ENCODE measurements around the gene BCL7A.
A peak's percentile ranks its signal among the peaks of the same experiment; 100 is the strongest.

Gene BCL7A

DNA sequence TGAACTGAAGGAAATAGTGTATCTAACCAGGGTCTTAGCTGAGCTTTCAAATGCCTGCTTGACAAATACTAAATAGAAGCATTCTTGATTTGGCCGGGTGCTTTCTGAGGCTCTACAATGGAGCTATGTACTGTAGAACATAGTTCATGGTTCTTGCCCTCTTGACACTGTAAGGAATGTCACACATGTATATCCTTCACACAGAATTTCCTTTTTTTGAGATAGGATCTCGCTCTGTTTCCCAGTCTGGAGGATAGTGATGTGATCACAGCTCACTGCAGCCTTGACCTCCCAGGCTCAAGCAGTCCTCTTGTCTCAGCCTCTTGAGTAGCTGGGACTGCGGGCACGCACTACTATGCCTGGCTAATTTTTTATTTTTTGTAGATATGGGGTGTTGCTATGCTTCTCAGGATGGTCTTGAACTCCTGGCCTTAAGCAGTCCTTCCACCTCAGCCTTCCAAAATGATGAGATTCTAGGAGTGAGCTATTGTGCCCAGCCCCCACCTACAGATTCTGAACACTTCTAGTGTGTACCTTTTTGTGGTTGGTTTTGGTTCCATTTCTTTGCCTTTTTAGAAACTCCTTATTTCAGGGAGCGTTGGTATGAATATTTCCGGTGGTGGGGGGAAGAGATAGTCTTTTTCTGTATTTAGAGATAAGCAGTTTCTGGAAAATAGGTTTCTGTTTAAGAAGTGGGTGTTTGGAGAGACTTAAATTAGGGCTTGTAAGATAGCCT lies 61.1 kb downstream of the BCL7A start:
- Mint-ChIP-seq H3K27ac (peak overlapping the region in 1 of 2 donors; percentile 27), H3K27me3 (no peaks in the 10 kb centered on the region), H3K4me1 (peaks cover 4% of the 10 kb centered on the region), H3K9me3 (no peaks in the 10 kb centered on the region), H3K4me3 (peak overlapping the region; percentile 89 to 90)
- no peak for DNase-seq
- no peak for ATAC-seq

DNA sequence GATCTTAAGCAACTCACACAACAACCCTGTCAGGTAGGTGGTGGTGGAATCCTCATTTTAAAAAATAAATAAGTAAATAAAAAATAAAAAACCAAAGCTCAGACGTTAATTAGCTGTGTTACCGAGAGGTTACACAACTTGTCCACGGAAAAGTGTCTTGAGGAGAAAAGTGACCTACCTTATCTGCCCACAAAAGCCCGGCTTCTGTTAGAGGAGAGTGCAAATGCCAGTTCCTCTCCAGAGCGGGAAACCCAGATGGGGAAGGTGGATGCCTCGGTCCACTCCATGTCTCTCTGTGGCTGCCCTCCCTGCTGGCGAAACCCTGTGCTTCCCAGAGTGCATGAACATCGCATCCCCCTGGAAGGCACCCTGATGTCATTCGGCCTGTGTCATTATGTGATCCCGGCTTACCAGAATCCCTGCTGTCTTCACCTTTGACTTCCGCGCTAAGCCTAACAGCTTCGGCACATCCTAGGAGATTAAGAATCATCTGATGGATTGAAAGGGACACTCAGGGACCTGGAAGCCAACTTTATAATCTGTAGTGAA lies 63.2 kb downstream of the BCL7A start:
- Mint-ChIP-seq H3K4me1 (no peaks in the 10 kb centered on the region), H3K27me3 (no peaks in the 10 kb centered on the region), H3K4me3 (peak overlapping the region in 1 of 2 donors; percentile 77), H3K27ac (no peak overlapping the region), H3K9me3 (no peaks in the 10 kb centered on the region)
- no peak for ATAC-seq
- DNase-seq: no peak

DNA sequence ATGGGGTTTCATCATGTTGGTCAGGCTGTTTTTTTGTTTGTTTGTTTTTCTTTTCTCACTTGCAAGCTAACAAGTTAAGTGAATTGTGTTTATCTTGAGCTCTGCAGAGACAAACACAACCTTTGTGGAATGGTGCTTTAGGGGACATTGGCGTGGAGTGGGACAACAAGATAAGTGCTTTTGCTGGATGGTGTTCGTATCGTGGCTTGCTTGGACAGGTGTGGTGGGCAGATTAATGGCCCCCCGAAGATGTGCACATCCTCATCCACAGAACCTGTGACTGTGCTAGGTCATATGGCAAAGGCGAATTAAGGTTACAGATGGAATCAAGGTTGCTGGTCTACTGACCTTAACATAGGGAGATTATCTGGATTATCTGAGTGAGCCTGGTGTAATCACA lies 63.9 kb downstream of the BCL7A start:
- DNase-seq: no peak
- no peaks in the 10 kb centered on the region for H3K4me1 Mint-ChIP-seq
- H3K9me3 Mint-ChIP-seq: no peaks in the 10 kb centered on the region
- no peak for ATAC-seq
- peak overlapping the region; percentile 77 to 82 for H3K4me3 Mint-ChIP-seq
- H3K27me3 Mint-ChIP-seq: no peaks in the 10 kb centered on the region
- H3K27ac Mint-ChIP-seq: peak overlapping the region; percentile 79 to 94

DNA sequence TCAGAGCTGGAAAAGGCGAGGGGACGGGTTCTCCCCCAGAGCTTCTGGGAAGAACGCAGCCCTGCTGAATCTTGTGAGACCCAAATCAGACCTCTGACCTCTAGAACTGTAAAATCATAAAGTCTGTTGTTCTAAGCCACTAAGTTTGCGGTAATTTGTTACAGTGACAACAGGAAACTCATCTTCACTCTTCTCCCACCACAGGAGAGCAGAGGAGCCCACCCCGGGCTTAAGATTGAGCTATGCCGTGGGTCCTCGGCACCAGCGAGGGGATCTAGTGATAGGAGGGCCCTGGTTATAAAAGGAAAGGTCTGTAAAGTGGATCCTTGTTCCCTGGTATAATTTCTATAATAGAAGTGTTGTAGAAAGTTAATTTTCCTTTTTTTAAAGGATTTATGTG lies 64.4 kb downstream of the BCL7A start:
- no peak for ATAC-seq
- no peaks in the 10 kb centered on the region for H3K27me3 Mint-ChIP-seq
- H3K9me3 Mint-ChIP-seq: no peaks in the 10 kb centered on the region
- DNase-seq: no peak
- H3K4me1 Mint-ChIP-seq: no peaks in the 10 kb centered on the region
- H3K27ac Mint-ChIP-seq: peak overlapping the region; percentile 79 to 94
- peak overlapping the region; percentile 77 to 82 for H3K4me3 Mint-ChIP-seq

DNA sequence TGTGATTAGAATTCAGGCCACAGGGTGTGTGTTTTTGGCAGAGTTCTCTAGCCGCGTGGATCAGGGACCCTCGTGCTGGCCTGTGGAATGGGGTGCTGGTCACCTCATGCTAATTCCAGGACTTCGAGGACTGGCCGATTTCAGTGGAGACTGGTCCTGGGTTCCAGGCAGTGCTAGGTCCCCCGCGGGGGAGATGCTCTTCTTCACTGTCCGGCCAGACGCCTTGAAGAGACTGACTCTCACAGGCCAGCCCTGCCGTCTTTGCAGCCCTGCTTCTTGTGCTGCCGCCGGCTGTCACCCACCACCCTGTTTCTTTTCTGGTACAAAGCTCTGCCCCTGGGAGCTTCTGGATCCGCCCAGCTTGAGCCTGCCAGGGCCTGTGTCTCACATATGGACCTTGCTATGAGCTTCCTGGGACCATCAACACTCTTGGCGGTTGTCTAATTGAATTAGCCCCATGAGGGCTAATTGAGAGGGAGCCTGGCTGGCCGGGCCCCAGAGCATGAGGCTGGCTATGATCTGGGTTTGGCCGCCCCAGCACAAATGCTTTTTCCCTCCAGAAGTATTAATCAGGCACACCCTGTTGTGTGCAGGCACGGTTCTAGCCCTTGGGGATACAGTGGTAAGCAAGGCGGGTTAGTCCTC lies 65.1 kb downstream of the BCL7A start:
- Mint-ChIP-seq H3K27ac (peak overlapping the region; percentile 86 to 94), H3K4me1 (no peaks in the 10 kb centered on the region), H3K27me3 (no peaks in the 10 kb centered on the region), H3K4me3 (peak overlapping the region; percentile 77 to 82), H3K9me3 (no peaks in the 10 kb centered on the region)
- peak; percentile 2 for ATAC-seq
- no peak for DNase-seq

DNA sequence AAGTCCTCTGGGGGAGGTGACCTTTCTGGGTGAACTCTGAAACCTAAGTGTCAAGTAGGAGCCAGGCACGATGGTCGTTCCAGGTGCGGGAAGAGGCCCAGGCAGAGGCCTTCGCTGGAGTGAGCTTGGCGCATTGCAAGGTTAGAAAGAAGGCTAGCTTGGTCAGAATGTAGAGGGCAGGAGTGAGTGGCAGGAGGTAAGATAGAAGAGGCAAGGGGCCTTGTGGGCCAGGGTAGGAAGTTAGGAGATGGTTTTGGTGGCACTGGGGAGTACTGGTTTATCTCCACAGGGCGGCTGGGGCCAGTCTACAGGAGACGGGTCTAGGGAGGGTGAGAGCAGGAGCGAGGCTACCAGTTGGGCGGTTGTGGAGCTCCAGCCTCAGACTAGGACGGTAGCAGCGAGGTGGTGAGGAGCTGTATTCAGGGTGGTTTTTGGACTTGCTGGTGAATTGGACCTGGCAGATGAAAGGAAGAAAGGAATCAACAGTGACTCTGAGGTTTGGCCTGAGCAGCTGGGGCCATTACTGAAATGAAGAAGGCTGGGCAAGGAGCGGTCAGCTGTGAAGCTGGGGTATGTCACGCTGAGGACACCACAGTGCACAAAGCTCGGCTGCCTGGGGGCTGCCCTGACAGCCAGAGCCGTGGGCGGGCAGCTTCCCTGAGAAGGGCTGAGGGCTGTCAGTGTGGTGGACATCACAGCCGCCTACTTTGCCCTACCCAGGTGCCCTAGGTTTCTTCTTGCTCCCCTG lies 65.9 kb downstream of the BCL7A start:
- peak; percentile 36 for ATAC-seq
- Mint-ChIP-seq H3K4me1 (no peaks in the 10 kb centered on the region), H3K27ac (peak overlapping the region; percentile 86)

DNA sequence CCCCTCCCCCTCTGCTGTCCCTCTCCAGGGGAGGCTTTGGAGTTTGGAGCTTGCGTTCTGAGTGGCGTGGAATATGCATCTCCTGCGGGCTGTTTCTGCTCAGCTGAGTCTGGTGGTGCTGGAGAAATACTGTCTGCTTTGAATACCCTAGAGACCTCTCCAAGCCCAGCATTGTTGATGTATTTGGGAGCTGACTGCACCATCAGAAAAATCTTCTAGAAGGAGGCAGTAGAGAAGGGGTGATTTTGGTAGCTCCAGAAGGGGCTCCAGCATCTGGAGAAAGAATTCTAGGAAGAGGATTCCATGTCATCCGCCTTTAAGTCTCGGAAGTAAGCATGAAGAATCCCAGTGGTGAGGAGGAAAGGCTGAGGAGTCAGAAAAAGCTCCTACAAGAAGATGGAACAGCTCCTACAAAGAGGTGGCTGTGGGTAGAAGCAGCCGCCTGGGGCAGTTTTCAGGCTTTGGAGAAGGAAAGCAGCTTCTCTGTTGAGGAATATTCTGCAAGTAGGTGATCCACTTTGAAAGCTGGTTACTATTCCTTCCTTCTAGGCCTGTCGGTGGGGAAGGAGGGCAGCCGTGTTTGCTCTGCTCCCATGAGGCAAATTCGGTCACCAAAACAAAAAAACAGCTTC lies 66.6 kb downstream of the BCL7A start:
- DNase-seq (no peak), ATAC-seq (no peak)
- Mint-ChIP-seq H3K27me3 (no peaks in the 10 kb centered on the region), H3K9me3 (no peaks in the 10 kb centered on the region), H3K27ac (peak overlapping the region; percentile 72 to 86), H3K4me1 (no peaks in the 10 kb centered on the region), H3K4me3 (peak overlapping the region; percentile 39 to 45)

More for the DNA sequence above, 65.9 kb downstream of the BCL7A start:
- peak overlapping the region; percentile 77 to 82 for H3K4me3 Mint-ChIP-seq
- no peaks in the 10 kb centered on the region for H3K27me3 Mint-ChIP-seq
- no peak for DNase-seq
- no peaks in the 10 kb centered on the region for H3K9me3 Mint-ChIP-seq

DNA sequence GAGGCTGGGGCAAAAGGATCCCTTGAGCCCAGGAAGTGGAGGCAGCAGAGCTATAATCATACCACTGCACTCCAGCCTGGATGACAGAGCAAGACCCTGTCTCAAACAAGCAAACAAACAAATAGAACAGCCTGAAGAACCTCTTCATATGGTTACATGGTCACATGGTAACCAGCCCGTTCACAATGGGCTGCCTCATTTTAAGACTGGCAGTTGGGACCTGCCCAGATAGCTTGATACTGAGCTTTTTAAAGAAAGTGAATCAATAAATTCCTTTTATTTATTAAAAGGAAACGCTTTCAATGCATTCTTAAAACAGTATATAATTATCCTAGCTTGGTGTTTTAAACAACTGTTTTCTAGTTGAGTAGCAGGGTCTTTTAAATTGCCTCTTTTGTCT lies 67.4 kb downstream of the BCL7A start:
- no peak for DNase-seq
- Mint-ChIP-seq H3K27ac (peak overlapping the region in 1 of 2 donors; percentile 5), H3K27me3 (no peaks in the 10 kb centered on the region), H3K4me1 (no peaks in the 10 kb centered on the region), H3K9me3 (no peaks in the 10 kb centered on the region), H3K4me3 (no peak overlapping the region)
- ATAC-seq: no peak

DNA sequence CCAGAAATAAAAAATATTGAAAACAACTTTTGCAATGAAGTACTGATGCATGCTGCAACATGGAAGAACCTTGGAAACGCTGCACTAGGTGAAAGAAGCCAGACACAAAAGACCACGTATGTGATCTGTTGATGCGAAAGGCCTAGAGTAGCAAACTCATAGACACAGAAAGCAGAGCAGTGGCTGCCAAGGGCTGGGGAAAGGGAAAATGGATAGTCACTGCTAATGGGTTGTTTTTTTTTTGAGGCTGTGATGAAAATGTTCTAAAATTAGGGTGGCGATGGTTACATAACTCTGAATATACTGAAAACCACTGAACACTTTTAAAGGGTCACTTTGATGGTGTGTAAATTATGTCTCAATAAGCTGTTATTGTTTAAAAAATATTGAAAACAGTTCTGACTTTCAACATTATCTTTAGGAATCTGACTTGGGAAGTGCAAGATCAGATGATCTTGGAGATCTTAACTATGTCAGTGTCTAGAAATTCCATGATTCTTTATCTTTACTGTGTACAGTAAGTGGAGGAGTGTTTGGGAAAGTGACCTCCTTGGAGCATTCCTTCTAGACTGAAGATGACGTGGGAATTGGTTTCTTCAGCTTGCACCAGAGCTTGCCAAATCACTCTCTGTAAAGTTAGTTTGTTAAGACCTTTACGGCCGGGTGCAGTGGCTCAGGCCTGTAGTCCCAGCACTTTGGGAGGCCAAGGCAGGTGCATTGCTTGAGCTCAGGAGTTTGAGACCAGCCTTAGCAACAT lies 69.3 kb downstream of the BCL7A start:
- Mint-ChIP-seq H3K4me1 (peaks cover under 1% of the 10 kb centered on the region), H3K9me3 (no peaks in the 10 kb centered on the region), H3K27me3 (no peaks in the 10 kb centered on the region), H3K27ac (no peak overlapping the region), H3K4me3 (peak overlapping the region in 1 of 2 donors; percentile 58)
- ATAC-seq (no peak), DNase-seq (no peak)

DNA sequence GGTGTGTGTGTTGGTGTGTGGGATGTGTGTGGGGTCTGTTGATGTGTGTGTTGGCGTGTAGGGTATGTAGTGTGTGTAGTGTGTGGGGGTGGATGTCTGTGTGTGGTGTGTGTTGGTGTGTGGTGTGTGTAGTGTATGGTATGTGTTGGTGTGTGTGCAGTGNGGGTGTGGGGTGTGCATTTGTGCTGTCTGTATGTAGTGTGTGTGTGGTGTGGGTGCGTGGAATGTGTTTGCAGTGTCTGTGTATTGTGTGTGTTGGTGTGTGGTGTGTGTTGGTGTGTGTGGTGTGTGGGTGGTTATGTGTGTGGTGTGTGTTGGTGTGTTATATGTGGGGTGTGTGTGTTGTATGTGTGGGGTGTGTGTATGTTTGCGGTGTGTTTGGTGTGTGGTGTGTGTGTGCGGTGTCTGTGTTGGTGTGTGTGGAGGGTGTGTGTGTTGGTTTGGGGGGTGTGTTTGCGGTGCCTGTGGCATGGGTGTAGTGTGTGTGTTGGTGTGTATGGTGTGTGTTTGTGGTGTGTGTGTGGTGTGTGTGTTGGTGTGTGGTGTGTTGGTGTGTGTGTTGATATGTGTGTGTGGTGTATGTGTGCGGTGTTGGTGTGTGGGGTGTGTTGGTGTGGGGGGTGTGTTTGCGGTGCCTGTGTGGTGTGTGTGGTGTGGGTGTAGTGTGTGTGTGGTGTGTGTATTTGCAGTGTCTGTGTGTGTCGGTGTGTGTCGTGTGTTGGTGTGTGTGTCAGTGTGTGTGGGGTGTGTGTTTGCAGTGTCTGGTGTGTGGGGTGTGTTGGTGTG lies 71.6 kb downstream of the BCL7A start:
- Mint-ChIP-seq H3K27ac (no peak overlapping the region), H3K27me3 (no peaks in the 10 kb centered on the region), H3K4me1 (peaks cover 24% of the 10 kb centered on the region), H3K4me3 (no peak overlapping the region), H3K9me3 (no peaks in the 10 kb centered on the region)
- ATAC-seq (no peak), DNase-seq (no peak)

DNA sequence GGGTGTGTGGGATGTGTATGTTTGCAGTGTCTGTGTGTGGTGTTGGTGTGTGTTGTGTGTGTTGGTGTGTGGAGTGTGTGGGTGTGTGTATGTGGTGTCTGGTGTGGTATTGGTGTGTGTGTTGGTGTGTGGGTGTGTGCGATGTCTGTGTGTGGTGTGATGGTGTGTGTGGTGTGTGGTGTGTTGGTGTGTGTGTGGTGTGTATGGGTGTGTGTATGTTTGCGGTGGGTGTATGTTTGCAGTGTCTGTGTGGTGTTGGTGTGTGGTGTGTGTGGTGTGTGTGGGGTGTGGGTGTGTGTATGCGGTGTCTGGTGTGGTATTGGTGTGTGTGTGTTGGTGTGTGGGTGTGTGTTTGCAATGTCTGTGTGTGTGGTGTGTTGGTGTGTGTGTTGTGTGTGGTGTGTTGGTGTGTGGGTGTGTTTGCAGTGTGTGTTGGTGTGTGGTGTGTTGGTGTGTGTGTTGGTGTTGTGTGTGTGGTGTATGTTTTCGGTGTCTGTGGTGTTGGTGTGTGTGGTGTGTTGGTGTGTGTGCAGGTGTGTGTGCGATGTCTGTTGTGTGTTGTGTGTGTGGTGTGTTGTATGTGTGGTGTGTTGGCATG lies 72.6 kb downstream of the BCL7A start:
- Mint-ChIP-seq H3K27me3 (no peaks in the 10 kb centered on the region), H3K4me3 (no peak overlapping the region), H3K27ac (no peak overlapping the region), H3K4me1 (peaks cover 34% of the 10 kb centered on the region), H3K9me3 (no peaks in the 10 kb centered on the region)
- ATAC-seq (no peak), DNase-seq (no peak)

DNA sequence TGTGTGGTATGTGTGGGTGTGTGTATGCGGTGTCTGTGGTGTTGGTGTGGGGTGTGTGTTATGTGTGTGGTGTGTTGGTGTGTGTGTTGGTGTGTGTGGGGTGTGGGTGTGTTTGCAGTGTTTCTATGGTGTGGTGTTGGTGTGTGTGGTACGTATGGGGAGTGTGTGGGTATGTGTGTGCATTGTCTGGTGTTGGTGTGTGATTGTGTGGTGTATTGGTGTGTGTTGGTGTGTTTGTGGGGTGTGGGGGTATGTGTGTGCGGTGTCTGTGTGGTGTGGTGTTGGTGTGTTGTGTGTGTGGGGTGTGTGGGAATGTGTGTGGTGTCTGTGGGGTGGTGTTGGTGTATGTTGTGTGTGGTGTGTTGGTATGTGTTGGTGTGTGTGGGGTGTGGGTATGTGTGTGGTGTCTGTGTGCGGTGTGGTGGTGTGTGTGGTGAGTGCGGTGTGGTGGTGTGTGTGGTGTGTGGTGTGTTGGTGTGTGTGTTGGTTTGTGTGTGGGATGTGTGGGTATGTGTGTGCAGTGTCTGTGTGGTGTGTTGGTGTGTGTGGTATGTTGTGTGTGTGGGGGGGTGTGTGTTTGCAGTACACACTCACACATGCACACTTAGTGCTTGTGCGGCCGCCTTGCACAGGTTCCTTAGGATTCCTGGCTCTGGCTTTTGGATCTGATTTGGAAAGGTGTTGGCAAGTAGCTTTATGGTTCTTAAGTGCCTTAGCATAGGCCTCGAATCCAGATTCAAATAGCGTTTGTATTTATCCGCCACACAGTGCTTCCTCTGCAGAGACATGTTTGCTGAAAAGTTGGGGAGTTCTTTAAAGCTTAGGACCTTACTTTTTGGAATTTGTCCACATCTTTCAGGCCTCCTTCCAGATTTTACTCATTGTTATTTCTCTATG lies 73.3 kb downstream of the BCL7A start:
- Mint-ChIP-seq H3K4me3 (no peak overlapping the region), H3K4me1 (peaks cover 41% of the 10 kb centered on the region), H3K9me3 (no peaks in the 10 kb centered on the region), H3K27me3 (no peaks in the 10 kb centered on the region), H3K27ac (no peak overlapping the region)
- DNase-seq: no peak
- peak; percentile 3 for ATAC-seq

DNA sequence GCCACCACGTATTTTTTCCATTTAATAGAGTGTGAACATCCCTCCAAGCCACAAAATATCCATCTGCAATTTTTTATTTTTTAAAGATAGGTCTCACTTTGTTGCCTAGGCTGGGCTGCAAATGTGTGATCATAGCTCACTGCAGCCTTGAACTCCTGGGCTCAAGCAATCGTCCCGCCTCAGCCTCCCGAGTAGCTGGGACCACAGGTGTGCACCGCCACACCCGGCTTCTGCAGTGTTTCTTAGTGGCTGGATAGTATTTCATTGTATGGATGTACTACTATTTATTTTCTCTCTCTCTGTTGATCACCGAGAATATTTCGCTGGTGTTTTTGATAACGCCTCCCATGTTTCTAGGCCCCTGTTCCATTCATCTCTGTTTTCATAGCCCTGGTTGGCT lies 74.3 kb downstream of the BCL7A start:
- no peaks in the 10 kb centered on the region for H3K27me3 Mint-ChIP-seq
- DNase-seq: no peak
- no peaks in the 10 kb centered on the region for H3K9me3 Mint-ChIP-seq
- peaks cover 52% of the 10 kb centered on the region for H3K4me1 Mint-ChIP-seq
- no peak overlapping the region for H3K4me3 Mint-ChIP-seq
- ATAC-seq: no peak
- no peak overlapping the region for H3K27ac Mint-ChIP-seq

Measured in stimulated activated naive CD8-positive, alpha-beta T cell treated with anti-CD3 and anti-CD28 coated beads, Interleukin-15, amount 100 ng/mL, for 72 hours (primary cell).